ENCODE data around the gene PAMR1.

Gene PAMR1

DNA sequence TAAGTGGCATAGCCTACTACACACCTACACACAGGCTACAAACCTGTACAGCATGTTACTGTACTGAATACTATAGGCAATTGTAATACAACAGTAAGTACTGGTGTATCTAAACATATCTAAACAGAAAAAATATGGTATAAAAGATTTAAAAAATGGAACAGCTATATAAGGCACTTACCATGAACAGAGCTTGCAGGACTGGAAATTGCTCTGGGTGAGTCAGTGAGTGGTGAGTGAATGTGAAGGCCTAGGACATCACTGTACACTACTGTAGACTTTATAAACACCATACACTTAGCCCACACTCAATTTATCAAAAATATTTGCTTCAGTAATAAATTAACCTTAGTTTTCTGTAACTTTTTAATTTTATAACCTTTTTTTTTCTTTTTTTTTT, 24.7 kb downstream of the PAMR1 start:
- no peak overlapping the region for H3K4me3 ChIP-seq (ENCODE audit: low read depth, low read length)
- H3K79me2 ChIP-seq (ENCODE audit: control insufficient read depth, insufficient read depth, low read length, unreplicated experiment): no peaks in the 10 kb centered on the region
- H2AFZ ChIP-seq (ENCODE audit: low read length, unreplicated experiment): no peak overlapping the region
- no peaks in the 10 kb centered on the region; the same call in 1 of the 2 replicates for H3K36me3 ChIP-seq (ENCODE audit: insufficient read depth, low read length)
- no peaks in the 10 kb centered on the region for H3K4me1 ChIP-seq (ENCODE audit: control insufficient read depth, insufficient read depth, low read length, unreplicated experiment)
- no peaks in the 10 kb centered on the region for H3K27me3 ChIP-seq (ENCODE audit: insufficient read depth, low read length)
- no peak overlapping the region for H3K27ac ChIP-seq (ENCODE audit: low read depth, low read length)

- H3K4me1 ChIP-seq (ENCODE audit: control insufficient read depth, insufficient read depth, low read length, unreplicated experiment): peaks cover 6% of the 10 kb centered on the region
- H3K36me3 ChIP-seq (ENCODE audit: insufficient read depth, low read length): no peaks in the 10 kb centered on the region; the same call in 1 of the 2 replicates
- H3K4me3 ChIP-seq (ENCODE audit: low read depth, low read length): no peak overlapping the region
- no peaks in the 10 kb centered on the region for H3K79me2 ChIP-seq (ENCODE audit: control insufficient read depth, insufficient read depth, low read length, unreplicated experiment)
- no peaks in the 10 kb centered on the region for H3K27me3 ChIP-seq (ENCODE audit: insufficient read depth, low read length)
- no peak overlapping the region for H3K27ac ChIP-seq (ENCODE audit: low read depth, low read length)
- H2AFZ ChIP-seq (ENCODE audit: low read length, unreplicated experiment): no peak overlapping the region
Measured at GRCh38 chr11:35496416-35496815, 29.0 kb downstream of the PAMR1 start.

DNA sequence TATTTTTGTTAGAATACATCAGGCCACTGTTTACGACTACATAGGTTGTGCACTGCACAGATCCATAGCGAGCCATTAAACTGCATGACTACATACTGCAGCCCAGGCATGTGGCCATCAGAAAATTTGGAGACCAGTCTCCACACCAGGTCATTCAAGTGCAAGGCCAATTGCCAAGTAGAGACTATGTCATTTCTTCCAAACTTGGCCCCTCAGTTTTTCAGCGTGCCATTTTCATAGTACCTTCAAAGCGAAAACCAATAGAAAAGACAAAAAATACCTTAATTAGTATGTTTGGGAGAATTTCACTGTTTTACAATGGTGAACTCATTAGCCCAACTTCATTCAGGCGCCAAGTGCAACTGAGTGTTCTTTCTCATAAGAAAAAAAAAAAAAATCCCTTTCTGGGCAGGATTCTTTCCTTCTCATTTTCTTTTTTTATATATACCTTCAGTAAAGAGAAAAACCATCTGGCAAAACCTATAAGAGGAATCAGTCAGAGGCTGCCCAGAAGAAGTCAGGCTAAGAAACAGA, 30.4 kb downstream of the PAMR1 start:
- H3K4me3 ChIP-seq (ENCODE audit: low read depth, low read length): no peak overlapping the region
- no peak overlapping the region for H3K27ac ChIP-seq (ENCODE audit: low read depth, low read length)
- H3K27me3 ChIP-seq (ENCODE audit: insufficient read depth, low read length): no peaks in the 10 kb centered on the region
- no peak overlapping the region for H2AFZ ChIP-seq (ENCODE audit: low read length, unreplicated experiment)
- peaks cover 11% of the 10 kb centered on the region for H3K4me1 ChIP-seq (ENCODE audit: control insufficient read depth, insufficient read depth, low read length, unreplicated experiment)
- no peaks in the 10 kb centered on the region; the same call in 1 of the 2 replicates for H3K36me3 ChIP-seq (ENCODE audit: insufficient read depth, low read length)
- H3K79me2 ChIP-seq (ENCODE audit: control insufficient read depth, insufficient read depth, low read length, unreplicated experiment): no peaks in the 10 kb centered on the region

DNA sequence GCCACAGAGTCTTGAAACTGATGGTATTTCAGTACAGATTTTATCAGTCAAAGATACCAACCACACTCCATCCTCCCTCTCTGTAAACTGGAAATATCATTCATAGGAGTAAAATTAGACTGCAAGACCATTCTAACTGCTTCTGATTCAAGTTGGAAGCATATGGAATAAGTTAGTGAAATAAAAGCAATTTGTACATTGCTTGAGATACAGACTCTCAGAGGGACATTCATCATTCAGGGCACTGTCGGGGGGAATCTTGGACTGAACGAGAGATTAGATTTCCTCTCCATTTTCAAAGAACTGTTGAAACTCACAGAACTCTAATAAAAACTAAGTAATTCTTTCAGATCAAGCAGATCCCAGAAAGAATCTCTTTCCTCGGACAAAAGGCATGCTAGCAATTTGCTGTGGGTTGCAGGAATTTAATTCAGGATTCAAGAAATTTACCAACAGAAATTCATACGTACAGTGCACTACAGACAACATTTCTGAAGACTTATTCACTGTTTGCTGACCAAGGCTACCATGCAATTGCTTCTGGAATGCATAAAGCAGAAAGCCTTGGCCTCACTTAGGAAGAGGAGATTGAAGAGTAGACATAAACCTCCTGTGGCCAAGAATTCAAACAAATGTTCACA, 34.1 kb downstream of the PAMR1 start:
- Histone ChIP-seq H3K4me3 (ENCODE audit: low read depth, low read length) (no peak overlapping the region), H3K27me3 (ENCODE audit: insufficient read depth, low read length) (no peaks in the 10 kb centered on the region), H3K4me1 (ENCODE audit: control insufficient read depth, insufficient read depth, low read length, unreplicated experiment) (peaks cover 11% of the 10 kb centered on the region), H3K36me3 (ENCODE audit: insufficient read depth, low read length) (no peaks in the 10 kb centered on the region), H3K79me2 (ENCODE audit: control insufficient read depth, insufficient read depth, low read length, unreplicated experiment) (no peaks in the 10 kb centered on the region), H3K27ac (ENCODE audit: low read depth, low read length) (peak overlapping the region; percentile 38; the same call in 1 of the 2 replicates), H2AFZ (ENCODE audit: low read length, unreplicated experiment) (no peak overlapping the region)

- Histone ChIP-seq H3K79me2 (ENCODE audit: control insufficient read depth, insufficient read depth, low read length, unreplicated experiment) (no peaks in the 10 kb centered on the region), H3K4me1 (ENCODE audit: control insufficient read depth, insufficient read depth, low read length, unreplicated experiment) (peaks cover 38% of the 10 kb centered on the region), H3K4me3 (ENCODE audit: low read depth, low read length) (no peak overlapping the region)
Measured at GRCh38 chr11:35488117-35488516, 37.3 kb downstream of the PAMR1 start.

DNA sequence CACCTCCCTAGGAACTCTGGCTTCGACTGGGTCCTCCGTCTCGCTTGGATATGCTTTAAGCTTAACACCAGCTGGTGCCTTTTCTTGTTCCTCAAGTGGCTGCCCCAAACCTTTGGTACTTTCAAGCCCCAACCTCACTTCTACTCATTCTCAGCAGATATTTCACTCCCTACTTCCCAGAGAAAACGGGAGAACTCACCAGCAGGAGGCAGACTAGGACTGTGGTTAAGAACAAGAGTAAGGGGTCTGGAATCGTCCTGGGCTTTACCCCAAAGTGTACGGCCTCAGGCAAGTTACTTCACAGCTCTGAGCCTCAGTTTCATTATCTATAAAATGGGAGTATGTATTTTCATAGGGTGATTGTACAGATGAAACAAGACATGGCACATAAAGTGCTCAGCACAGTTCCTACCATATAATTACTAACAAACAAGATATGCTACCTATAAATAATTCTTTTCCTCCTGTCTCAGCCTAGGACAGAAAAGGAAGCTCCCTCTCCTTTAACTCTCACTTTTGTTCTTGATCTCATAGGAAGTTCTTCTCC, 37.8 kb downstream of the PAMR1 start:
- no peaks in the 10 kb centered on the region for H3K79me2 ChIP-seq (ENCODE audit: control insufficient read depth, insufficient read depth, low read length, unreplicated experiment)
- H3K27me3 ChIP-seq (ENCODE audit: insufficient read depth, low read length): no peaks in the 10 kb centered on the region
- no peak overlapping the region for H2AFZ ChIP-seq (ENCODE audit: low read length, unreplicated experiment)
- H3K4me3 ChIP-seq (ENCODE audit: low read depth, low read length): no peak overlapping the region
- no peak overlapping the region for H3K27ac ChIP-seq (ENCODE audit: low read depth, low read length)
- peaks cover 38% of the 10 kb centered on the region for H3K4me1 ChIP-seq (ENCODE audit: control insufficient read depth, insufficient read depth, low read length, unreplicated experiment)
- H3K36me3 ChIP-seq (ENCODE audit: insufficient read depth, low read length): peaks cover 9% of the 10 kb centered on the region

More at GRCh38 chr11:35488117-35488516, 37.3 kb downstream of the PAMR1 start:
- Histone ChIP-seq H3K36me3 (ENCODE audit: insufficient read depth, low read length) (peaks cover 4% of the 10 kb centered on the region), H3K27me3 (ENCODE audit: insufficient read depth, low read length) (no peaks in the 10 kb centered on the region), H3K27ac (ENCODE audit: low read depth, low read length) (no peak overlapping the region), H2AFZ (ENCODE audit: low read length, unreplicated experiment) (no peak overlapping the region)

- no peak overlapping the region for H2AFZ ChIP-seq (ENCODE audit: low read length, unreplicated experiment)
- H3K27me3 ChIP-seq (ENCODE audit: insufficient read depth, low read length): no peaks in the 10 kb centered on the region
- no peaks in the 10 kb centered on the region for H3K79me2 ChIP-seq (ENCODE audit: control insufficient read depth, insufficient read depth, low read length, unreplicated experiment)
- peaks cover 37% of the 10 kb centered on the region for H3K4me1 ChIP-seq (ENCODE audit: control insufficient read depth, insufficient read depth, low read length, unreplicated experiment)
- H3K36me3 ChIP-seq (ENCODE audit: insufficient read depth, low read length): peaks cover 11% of the 10 kb centered on the region
- no peak overlapping the region for H3K4me3 ChIP-seq (ENCODE audit: low read depth, low read length)
- H3K27ac ChIP-seq (ENCODE audit: low read depth, low read length): no peak overlapping the region
Measured at GRCh38 chr11:35486934-35487333, 38.5 kb downstream of the PAMR1 start.

DNA sequence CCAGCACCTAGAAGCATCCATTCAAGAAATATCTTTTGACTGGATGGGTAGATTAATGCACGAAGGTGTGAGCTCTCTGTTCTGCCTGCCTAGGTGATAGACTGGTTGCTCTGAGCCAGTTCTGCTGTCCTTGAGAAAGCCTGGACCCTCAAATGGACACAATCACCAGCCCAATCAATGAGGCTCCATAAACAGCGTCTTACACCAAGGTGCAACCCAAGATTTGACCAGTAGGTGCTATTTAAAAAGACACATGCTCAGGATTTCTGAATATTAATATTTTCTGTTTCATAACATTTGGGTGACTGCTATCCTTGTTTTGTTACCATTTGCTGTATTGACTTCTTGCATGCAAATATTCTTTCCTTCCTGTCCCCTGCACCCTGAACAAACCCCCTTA, 39.0 kb downstream of the PAMR1 start:
- Histone ChIP-seq H3K4me3 (ENCODE audit: low read depth, low read length) (no peak overlapping the region), H3K79me2 (ENCODE audit: control insufficient read depth, insufficient read depth, low read length, unreplicated experiment) (no peaks in the 10 kb centered on the region), H2AFZ (ENCODE audit: low read length, unreplicated experiment) (no peak overlapping the region), H3K4me1 (ENCODE audit: control insufficient read depth, insufficient read depth, low read length, unreplicated experiment) (peaks cover 32% of the 10 kb centered on the region), H3K27me3 (ENCODE audit: insufficient read depth, low read length) (no peaks in the 10 kb centered on the region), H3K27ac (ENCODE audit: low read depth, low read length) (no peak overlapping the region), H3K36me3 (ENCODE audit: insufficient read depth, low read length) (peaks cover 11% of the 10 kb centered on the region)

DNA sequence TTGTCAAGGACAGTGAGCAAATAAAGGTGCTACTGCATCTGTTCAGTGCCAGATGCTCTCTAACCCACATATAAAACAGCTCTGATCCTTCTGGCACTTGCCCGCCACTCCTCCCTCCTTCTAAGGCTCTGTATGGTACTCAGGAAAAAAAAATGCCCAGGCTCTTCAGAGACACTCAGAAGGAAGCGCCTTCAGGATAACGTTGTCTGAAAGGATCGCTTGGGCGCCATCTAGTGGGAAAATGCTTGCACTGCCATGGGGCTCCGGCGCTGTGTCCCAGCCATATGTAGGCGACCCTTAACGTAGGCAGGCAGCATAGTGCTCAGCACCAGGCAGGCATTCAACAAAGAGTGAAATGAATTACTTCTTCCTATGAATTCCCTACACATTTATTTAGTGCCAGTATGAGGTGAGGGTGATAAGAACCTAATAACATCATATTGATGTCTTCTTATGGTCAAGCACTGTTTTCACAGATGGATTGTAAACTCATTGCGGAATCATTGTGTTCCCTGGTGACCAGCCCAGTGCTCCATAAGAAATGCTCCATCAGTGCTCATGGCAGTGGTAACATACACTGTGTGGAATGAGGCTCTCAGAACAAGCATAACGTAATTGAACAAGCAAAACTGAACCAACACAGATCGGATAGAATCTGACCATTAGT, 39.6 kb downstream of the PAMR1 start:
- Histone ChIP-seq H3K79me2 (ENCODE audit: control insufficient read depth, insufficient read depth, low read length, unreplicated experiment) (no peaks in the 10 kb centered on the region), H3K27ac (ENCODE audit: low read depth, low read length) (no peak overlapping the region), H3K4me1 (ENCODE audit: control insufficient read depth, insufficient read depth, low read length, unreplicated experiment) (peaks cover 27% of the 10 kb centered on the region), H3K27me3 (ENCODE audit: insufficient read depth, low read length) (no peaks in the 10 kb centered on the region), H2AFZ (ENCODE audit: low read length, unreplicated experiment) (no peak overlapping the region), H3K36me3 (ENCODE audit: insufficient read depth, low read length) (peaks cover 11% of the 10 kb centered on the region), H3K4me3 (ENCODE audit: low read depth, low read length) (no peak overlapping the region)

DNA sequence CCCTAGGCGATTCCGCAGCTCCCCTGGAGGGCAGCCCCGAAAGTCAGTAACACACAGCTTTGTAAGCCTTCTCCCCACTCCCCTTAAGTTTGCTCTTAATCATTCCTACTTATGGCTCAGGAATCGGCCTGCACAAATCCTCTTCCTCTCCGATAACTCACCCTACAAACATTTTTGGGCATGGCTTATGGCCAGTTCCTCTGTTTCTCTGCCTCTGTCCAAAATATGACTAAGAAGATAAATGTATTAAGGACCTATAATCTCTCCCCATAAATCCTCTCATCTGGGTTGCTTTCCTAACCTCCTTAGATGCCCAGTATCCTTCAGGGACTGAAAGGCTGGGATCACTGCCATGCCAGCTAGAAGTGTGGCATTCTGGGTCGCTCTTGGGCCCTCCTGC, 41.0 kb downstream of the PAMR1 start:
- Histone ChIP-seq H3K36me3 (ENCODE audit: insufficient read depth, low read length) (peaks cover 11% of the 10 kb centered on the region), H3K27me3 (ENCODE audit: insufficient read depth, low read length) (no peaks in the 10 kb centered on the region), H3K4me3 (ENCODE audit: low read depth, low read length) (no peak overlapping the region), H3K27ac (ENCODE audit: low read depth, low read length) (peak overlapping the region; percentile 20), H3K4me1 (ENCODE audit: control insufficient read depth, insufficient read depth, low read length, unreplicated experiment) (peaks cover 27% of the 10 kb centered on the region), H3K79me2 (ENCODE audit: control insufficient read depth, insufficient read depth, low read length, unreplicated experiment) (no peaks in the 10 kb centered on the region), H2AFZ (ENCODE audit: low read length, unreplicated experiment) (no peak overlapping the region)
